SK-N-SH (cell line): ENCODE results near the gene LYZL2.
"Not testable (repeated sequence)": the region's sequence is repeated elsewhere in the genome, so short reads cannot be mapped to it uniquely, and the experiment has no call there.

Experiments used
- CTCF ChIP-seq: fragments of 200-600 bp; sonication (generic); IDR thresholded peaks from 2 replicates; pipeline ENCODE4 v1.6.1; 2017; ENCODE audit warnings: antibody characterized with exemption, mild to moderate bottlenecking, moderate library complexity
- GABPA ChIP-seq: IDR thresholded peaks from 2 replicates; pipeline ENCODE4 v1.4.0; 2012; ENCODE audit warnings: low read depth, mild to moderate bottlenecking
- JUND ChIP-seq: IDR thresholded peaks from 2 replicates; pipeline ENCODE4 v1.4.0; 2012
- MAX ChIP-seq: IDR thresholded peaks from 2 replicates; pipeline ENCODE4 v1.4.0; 2012; ENCODE audit warnings: low read depth
- MEF2A ChIP-seq: IDR thresholded peaks from 2 replicates; pipeline ENCODE4 v1.4.0; 2012; ENCODE audit warnings: low read depth, borderline replicate concordance
- POLR2AphosphoS5 ChIP-seq: IDR thresholded peaks from 2 replicates; pipeline ENCODE4 v1.6.1; 2012; ENCODE audit warnings: low read depth, low read length
- RAD21 ChIP-seq: IDR thresholded peaks from 2 replicates; pipeline ENCODE4 v1.6.1; 2012; ENCODE audit warnings: mild to moderate bottlenecking, low read length
- RFX5 ChIP-seq: IDR thresholded peaks from 2 replicates; pipeline ENCODE4 v1.6.1; 2012; ENCODE audit warnings: mild to moderate bottlenecking, improper control_type of control experiment, low read length
- TEAD4 ChIP-seq: IDR thresholded peaks from 2 replicates; pipeline ENCODE4 v1.4.0; 2012; ENCODE audit warnings: mild to moderate bottlenecking, borderline replicate concordance; ENCODE audit not compliant: insufficient read depth
- YY1 ChIP-seq: IDR thresholded peaks from 2 replicates; pipeline ENCODE4 v1.4.0; 2012; ENCODE audit warnings: low read depth, mild to moderate bottlenecking
- ZBTB33 ChIP-seq: IDR thresholded peaks from 2 replicates; pipeline ENCODE4 v1.4.0; 2012; ENCODE audit warnings: low read depth, borderline replicate concordance
- TF ChIP-seq, protein P1 (sequence below): IDR thresholded peaks from 2 replicates; pipeline ENCODE4 v1.6.1; 2012; ENCODE audit warnings: mild to moderate bottlenecking, low read depth, low read length, moderate library complexity

DNA sequence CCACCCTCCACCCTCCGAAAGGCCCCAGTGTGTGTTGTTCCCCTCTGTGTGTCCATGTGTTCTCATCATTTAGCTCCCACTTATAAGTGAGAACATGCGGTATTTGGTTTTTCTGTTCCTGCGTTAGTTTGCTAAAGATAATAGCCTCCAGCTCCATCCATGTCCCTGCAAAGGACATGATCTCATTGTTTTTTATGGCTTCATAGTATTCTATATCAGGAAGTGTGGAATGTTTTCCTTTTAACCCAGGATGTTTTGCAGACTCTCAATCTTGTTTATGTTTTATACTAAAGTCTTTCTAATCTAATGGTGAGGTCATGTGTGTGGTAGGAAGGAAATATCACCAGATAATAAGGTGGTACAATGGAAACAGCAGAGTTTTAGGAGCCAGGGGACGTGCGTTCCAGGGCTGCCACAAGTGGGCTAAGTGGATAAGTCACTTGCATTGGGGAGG is 14.9 kb upstream of the LYZL2 start:
- not testable (repeated sequence) for TF ChIP-seq CTCF, YY1, JUND, MAX, TEAD4, RFX5, ZBTB33, GABPA, MEF2A, POLR2AphosphoS5, RAD21
- TF ChIP-seq, protein P1, sequence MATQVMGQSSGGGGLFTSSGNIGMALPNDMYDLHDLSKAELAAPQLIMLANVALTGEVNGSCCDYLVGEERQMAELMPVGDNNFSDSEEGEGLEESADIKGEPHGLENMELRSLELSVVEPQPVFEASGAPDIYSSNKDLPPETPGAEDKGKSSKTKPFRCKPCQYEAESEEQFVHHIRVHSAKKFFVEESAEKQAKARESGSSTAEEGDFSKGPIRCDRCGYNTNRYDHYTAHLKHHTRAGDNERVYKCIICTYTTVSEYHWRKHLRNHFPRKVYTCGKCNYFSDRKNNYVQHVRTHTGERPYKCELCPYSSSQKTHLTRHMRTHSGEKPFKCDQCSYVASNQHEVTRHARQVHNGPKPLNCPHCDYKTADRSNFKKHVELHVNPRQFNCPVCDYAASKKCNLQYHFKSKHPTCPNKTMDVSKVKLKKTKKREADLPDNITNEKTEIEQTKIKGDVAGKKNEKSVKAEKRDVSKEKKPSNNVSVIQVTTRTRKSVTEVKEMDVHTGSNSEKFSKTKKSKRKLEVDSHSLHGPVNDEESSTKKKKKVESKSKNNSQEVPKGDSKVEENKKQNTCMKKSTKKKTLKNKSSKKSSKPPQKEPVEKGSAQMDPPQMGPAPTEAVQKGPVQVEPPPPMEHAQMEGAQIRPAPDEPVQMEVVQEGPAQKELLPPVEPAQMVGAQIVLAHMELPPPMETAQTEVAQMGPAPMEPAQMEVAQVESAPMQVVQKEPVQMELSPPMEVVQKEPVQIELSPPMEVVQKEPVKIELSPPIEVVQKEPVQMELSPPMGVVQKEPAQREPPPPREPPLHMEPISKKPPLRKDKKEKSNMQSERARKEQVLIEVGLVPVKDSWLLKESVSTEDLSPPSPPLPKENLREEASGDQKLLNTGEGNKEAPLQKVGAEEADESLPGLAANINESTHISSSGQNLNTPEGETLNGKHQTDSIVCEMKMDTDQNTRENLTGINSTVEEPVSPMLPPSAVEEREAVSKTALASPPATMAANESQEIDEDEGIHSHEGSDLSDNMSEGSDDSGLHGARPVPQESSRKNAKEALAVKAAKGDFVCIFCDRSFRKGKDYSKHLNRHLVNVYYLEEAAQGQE: not testable (repeated sequence)
